Measurements from ENCODE around the gene TTC3.
"Not testable (repeated sequence)": the region's sequence is repeated elsewhere in the genome, so short reads cannot be mapped to it uniquely, and the experiment has no call there.

The TTC3 gene, protein sequence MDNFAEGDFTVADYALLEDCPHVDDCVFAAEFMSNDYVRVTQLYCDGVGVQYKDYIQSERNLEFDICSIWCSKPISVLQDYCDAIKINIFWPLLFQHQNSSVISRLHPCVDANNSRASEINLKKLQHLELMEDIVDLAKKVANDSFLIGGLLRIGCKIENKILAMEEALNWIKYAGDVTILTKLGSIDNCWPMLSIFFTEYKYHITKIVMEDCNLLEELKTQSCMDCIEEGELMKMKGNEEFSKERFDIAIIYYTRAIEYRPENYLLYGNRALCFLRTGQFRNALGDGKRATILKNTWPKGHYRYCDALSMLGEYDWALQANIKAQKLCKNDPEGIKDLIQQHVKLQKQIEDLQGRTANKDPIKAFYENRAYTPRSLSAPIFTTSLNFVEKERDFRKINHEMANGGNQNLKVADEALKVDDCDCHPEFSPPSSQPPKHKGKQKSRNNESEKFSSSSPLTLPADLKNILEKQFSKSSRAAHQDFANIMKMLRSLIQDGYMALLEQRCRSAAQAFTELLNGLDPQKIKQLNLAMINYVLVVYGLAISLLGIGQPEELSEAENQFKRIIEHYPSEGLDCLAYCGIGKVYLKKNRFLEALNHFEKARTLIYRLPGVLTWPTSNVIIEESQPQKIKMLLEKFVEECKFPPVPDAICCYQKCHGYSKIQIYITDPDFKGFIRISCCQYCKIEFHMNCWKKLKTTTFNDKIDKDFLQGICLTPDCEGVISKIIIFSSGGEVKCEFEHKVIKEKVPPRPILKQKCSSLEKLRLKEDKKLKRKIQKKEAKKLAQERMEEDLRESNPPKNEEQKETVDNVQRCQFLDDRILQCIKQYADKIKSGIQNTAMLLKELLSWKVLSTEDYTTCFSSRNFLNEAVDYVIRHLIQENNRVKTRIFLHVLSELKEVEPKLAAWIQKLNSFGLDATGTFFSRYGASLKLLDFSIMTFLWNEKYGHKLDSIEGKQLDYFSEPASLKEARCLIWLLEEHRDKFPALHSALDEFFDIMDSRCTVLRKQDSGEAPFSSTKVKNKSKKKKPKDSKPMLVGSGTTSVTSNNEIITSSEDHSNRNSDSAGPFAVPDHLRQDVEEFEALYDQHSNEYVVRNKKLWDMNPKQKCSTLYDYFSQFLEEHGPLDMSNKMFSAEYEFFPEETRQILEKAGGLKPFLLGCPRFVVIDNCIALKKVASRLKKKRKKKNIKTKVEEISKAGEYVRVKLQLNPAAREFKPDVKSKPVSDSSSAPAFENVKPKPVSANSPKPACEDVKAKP (N-terminal part only)

GRCh38 chr21:37072988-37073416 lies at the start of gene TTC3, which contains the start of gene PIGP:
TTC3 (plus strand) TSS chr21:37073254; CDS start chr21:37087258, 14,004 bp downstream.
PIGP (minus strand) TSS chr21:37073071; CDS start chr21:37072515, 556 bp downstream.
- peak; percentile 97 for DNase-seq

DNA sequence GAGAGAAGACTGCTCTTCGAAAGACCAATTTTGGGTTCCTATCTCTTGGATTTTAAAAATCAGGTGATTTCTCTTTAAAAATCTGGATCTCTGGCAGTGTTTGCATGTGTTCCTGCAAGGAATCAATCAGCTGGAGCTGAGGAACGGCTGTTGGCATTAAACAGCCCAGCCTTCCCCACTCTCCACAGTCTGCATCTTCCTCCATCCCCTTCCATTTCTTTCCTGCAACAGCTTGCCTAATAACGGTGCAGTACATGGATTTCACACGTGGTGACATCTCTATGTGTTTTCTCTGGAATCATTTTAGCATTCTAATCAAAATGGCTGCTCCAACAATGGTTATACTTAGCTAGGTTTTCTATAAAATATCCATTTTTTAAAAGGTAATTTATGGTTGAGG lies 46.6 kb upstream of the TTC3 start:
- no peak for DNase-seq

- DNase-seq, result no peak
These were observed 44.5 kb upstream of the TTC3 start for GRCh38 chr21:37028570-37028969.

GRCh38 chr21:37030864-37031263 lies 42.2 kb upstream of the TTC3 start:
- DNase-seq, result no peak

- no peak for DNase-seq
These were observed 40.8 kb upstream of the TTC3 start for GRCh38 chr21:37032293-37032692.

DNA sequence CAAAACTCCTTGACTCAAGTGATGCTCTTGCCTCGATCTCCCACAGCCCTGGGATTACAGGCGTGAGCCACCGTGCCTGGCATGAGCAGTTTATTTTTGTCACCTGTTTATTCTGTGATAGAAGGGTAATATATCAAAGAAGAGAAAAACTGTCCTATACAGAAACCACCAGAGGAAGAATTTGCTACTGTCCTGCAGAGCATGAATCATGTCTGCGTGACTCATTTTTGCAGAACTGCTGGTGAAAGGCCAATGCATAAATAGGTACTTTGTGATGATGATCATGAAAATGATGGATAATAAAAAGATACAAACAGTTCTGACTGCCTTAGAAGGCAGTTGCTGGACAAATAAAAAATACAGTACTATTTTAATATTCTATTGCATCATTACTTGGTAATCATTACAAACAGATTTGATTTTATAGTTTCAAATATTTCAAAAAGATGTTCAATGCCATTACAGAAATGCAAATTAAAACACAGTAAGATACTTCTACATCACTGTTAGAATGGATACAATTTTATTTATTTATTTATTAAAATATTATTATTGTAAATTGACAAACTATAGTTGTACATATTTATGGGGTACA lies 40.1 kb upstream of the TTC3 start:
- DNase-seq, result no peak

GRCh38 chr21:37034394-37034793 lies 38.7 kb upstream of the TTC3 start:
- DNase-seq, result not testable (repeated sequence)

DNA sequence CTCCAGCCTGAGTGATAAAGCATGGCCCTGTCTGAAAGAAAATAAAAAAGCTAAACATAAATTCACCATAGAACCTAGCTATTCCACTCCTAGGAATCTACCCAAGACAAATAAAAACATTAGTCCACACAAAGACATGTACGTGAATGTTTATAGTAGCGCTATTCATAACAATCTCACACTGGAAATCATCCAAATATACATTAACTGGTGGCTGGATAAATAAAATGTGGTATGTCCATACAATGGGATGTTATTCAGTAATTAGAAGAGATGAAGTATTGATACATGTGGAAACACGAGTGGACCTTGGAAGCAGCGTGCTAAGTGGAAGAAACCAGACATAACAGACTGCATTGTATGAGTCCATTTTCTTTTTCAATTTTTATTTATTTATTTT lies 36.9 kb upstream of the TTC3 start:
- DNase-seq, result no peak

DNA sequence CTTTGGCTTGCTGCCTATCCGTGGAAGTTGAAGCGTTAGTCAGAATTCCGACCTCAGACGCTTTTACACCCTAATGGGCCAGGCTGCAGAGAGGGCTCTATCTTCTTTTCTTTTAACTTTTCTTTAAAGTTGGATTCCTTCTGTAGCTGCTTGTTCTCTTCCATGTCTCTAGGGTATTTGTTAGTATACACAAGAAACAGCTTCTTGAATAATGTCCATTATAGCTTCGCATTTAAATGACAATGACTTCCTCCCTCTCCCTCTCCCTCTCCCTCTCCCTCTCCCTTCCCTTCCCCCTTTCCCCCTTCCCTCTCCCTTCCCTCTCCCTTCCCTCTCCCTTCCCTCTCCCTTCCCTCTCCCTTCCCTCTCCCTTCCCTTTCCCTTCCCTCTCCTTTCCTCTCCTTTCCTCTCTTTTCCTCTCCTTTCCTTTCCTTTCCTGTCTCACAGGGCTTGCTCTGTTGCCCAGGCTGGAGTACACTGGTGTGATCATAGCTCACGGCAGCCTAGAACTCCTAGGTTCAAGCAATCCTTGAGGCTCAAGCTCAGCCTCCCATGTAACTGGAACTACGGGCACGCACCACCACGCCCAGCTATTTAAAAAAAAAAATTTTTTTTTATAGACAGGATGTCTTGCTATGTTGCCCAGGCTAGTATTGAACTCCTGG lies 33.5 kb upstream of the TTC3 start:
- no peak for DNase-seq

GRCh38 chr21:37040212-37040611 lies 32.8 kb upstream of the TTC3 start:
- no peak for DNase-seq

DNA sequence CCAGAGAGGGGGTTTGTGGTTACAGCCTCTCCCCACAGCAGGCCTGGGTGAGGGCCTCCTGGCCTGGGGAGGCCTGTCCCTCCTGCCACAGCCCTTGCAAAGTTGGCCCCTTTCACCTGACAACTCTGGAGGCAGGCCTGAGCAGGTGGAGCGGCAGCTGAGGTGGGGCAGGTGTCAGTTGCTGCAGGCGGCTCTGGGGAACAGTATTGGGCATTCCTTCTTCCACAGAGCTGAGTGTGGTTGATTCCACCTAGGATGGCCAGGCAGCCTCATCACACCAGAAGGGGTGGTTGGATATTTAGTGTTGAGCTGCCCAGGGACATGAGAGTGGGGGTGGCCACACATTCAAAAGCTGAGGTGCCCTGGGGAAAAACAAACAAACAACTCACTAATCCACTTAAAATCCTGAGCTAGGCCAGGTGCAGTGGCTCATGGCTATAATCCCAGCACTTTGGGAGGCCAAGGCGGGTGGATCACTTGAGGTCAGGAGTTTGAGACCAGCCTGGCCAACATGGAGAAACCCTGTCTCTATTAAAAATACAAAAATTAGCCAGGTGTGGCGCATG lies 31.3 kb upstream of the TTC3 start:
- no peak for DNase-seq

DNA sequence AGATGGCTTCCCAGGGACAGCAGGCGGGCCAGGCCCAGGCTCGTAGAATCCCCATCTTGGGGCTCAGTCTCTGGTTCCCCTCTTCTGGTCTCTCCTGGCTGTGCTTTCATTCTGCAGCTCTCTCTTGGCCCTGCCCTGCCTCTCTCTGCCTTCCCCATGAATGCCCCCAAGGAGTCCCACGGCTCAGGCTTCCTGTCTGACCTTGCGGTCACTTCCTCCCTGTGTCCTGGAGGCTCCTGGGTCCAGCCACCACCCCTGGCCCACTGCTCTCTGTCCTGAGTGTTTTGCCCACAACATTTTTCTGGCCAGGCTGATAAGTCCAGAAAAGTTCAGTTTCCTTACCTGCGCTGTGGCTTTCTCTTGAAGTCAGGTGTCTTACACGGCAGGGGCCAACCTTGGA lies 29.2 kb upstream of the TTC3 start:
- DNase-seq, result no peak

GRCh38 chr21:37044643-37045042 lies 28.4 kb upstream of the TTC3 start:
- DNase-seq, result no peak

DNA sequence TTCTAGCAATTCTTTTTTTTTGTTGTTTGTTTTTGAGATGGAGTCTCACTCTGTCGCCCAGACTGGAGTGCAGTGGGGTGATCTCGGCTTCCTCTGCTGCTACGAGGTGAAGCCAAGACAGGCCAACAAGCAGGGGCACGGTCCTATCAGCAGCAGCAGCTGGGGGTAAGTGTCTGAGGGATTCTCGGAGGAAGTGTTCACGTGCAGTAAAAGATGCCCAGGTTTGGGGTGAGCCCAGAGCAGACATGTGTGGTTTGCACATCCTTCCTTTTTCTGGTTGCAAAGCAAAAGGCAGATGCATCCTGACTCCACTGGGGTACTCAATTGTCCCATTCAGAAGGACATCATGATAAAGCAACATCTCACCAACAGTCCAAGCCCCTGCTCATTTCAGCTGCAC lies 27.9 kb upstream of the TTC3 start:
- DNase-seq, result no peak

GRCh38 chr21:37045556-37045955 lies 27.5 kb upstream of the TTC3 start:
- DNase-seq, result no peak

- DNase-seq, result no peak
These were observed 26.0 kb upstream of the TTC3 start for GRCh38 chr21:37047079-37047478.

DNA sequence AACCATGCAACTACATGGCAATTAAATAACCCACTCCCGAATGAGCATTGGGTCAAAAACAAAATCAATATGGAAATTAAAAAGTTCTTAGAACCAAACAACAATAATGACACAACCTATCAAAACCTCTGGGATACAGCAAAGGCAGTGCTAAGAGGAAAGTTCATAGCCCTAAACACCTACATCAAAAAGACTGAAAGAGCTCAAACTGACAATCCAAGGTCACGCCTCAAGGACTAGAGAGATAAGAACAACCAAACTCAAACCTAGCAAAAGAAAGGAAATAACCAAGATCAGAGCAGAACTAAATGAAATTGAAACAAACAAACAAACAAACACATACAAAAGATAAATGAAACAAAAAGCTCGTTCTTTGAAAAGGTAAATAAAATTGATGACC lies 23.3 kb upstream of the TTC3 start:
- DNase-seq, result not testable (repeated sequence)

- no peak for DNase-seq
These were observed 17.7 kb upstream of the TTC3 start for GRCh38 chr21:37055271-37055855.

DNA sequence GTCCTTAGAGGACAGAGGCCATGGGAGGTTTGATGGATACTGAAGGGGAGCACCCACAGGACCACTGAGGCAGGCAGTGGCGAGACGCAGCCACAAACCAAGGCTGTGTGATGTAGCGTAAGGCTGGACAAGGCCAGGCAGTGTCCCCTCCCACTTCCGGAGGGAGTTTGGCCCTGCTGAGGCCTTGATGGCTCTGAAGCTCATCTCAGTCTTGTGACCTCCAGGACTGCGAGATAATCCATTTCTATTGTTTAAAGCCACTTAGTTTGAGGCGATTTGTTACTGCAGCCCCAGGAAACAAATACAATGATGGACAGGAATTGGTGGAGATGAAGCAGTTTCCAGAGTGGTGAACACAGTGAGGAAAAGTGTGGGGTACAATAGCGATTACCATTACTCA lies 15.4 kb upstream of the TTC3 start:
- no peak for DNase-seq

GRCh38 chr21:37058261-37058660 lies 14.8 kb upstream of the TTC3 start:
- DNase-seq, result no peak

DNA sequence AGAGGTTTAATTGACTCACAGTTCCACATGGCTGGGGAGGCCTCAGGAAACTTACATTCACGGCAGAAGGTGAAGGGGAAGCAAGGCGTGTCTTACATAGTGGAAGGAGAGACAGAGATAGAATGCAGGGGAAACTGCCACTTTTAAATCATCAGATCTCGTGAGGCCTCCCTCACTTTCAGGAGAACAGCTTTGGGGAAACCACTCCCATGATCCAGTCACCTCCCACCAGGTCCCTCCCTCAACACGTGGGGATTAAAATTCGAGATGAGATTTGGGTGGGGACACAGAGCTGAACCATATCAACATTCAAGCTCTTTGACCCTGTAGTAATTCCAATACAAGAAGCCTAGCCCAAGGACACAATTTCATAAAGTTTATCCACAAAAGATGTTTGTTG lies 13.9 kb upstream of the TTC3 start:
- no peak for DNase-seq

Measured in activated CD4-positive, alpha-beta T cell treated with anti-CD3 and anti-CD28 coated beads for 48 hours (primary cell).